Suppressor macrophage (primary cell): Measurements from ENCODE around the gene ZNF22.
A peak's percentile ranks its signal among the peaks of the same experiment; 100 is the strongest.

Experiments
- DNase-seq, 4 experiments: peaks; one replicate each; pipeline ENCODE4 v3.0.0-alpha.2; 2020 to 2022

ZNF22 gene

DNA sequence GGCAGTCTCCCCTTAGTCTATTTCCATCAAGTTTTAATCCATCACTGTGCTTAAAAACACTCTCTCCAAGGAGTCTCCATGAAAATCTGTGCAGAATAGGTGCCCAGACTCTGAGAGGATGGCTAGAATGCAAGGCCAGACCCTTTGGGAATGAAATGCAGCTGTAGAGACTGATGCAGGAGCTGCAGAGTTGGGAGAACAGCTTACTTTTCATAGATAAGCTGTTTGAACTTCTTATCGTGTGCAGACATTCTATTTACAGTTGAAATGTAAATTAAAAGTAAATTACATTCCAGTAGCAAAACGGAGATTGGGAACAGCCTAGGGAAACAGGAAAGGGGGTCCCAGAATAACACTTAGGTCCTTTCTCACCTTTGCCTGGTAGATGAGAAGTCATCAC is 14.9 kb downstream of the ZNF22 start:
- DNase-seq: no peak

DNA sequence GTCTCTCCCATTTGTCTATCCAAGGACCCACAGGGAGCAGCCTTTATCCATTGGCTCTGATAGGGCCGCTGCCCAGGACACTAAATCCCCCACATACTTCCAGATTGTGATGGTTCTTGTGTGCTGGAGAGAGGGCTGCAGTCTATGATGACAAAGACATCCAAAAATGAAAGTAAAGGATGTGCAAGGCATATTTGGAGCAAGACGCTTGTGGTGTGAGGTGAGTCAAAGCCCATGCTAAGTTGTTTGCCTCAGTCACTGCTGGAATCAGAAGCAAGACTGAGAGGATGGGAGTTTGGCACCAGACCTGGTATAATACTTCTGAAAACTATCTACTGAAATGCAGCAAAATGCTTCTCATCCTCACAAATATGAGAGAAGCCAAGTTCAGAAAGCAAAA is 22.7 kb downstream of the ZNF22 start:
- no peak for DNase-seq

- DNase-seq: no peak
These were observed 33.6 kb downstream of the ZNF22 start for GRCh38 chr10:45034301-45034700.

- DNase-seq: no peak
These were observed 35.0 kb downstream of the ZNF22 start for GRCh38 chr10:45035673-45036072.

- no peak for DNase-seq
These were observed 40.3 kb downstream of the ZNF22 start for GRCh38 chr10:45040921-45041542.

GRCh38 chr10:45044290-45044689 is 43.6 kb downstream of the ZNF22 start:
- no peak for DNase-seq

DNA sequence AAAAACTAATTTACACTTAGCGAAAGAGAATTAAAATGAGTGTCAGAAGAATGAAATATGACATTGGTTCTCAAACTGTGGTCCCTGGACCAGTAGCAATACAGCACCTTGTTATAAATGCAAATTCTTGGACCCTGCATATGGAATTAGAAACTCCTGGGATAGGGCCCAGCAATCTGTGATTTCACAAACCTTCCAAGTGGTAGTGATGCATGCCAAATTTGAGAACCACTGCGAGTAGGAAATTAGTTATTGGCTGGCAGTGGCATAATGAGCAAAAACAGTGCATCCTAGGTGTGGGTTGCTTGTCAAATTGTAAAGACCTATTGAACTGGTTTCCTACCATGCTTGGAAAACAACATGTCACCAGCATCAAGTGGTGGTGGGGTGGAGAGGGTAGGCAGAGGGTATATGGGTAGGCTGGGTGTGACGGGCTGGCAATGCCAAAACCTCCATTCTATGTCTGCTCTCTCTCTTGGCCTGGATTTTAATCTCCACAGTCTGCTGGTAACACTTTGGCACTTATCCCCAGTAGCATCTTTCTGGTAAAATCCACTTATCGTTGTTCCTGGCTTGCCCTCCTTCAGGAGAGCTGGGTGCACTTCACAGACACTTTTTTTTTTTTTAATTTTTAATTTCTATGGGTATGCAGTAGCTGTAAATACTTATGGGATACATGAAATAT is 50.0 kb downstream of the ZNF22 start:
- no peak for DNase-seq

DNA sequence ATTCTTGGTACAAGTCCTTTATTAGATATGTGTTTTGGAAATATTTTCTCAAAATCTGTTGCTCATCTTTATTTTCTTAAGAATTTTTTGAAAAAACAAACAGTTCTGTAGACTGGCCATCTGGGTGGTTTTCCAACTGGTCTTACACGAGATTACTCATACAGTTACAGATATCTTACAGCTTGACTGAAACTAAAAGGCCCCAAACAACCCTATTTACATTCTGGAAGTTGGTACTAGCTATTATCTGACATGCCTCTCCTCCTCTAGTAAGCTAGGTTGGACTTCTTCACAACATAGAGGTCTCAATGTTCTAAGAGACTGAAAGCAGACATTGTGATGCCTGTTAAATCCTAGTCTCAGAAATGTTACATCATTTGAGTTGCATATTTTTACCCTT is 52.0 kb downstream of the ZNF22 start:
- no peak for DNase-seq

- peak in 2 of 4 experiments; percentile 9 to 16 for DNase-seq
These were observed 52.9 kb downstream of the ZNF22 start for GRCh38 chr10:45053569-45054100.
